SK-N-MC (cell line): ENCODE results near the gene SORBS1.

Experiments
- EZH2 ChIP-seq: fragments of 200-600 bp; sonication (generic); IDR thresholded peaks from one replicate; pipeline ENCODE4 v1.6.1; 2017; ENCODE audit warnings: antibody characterized with exemption
- POLR2AphosphoS5 ChIP-seq: IDR thresholded peaks from 2 replicates; pipeline ENCODE4 v1.6.1; 2012; ENCODE audit warnings: mild to moderate bottlenecking, low read depth, low read length, borderline replicate concordance

GRCh38 chr10:95277201-95277570 is 284.0 kb downstream of the SORBS1 start:
- TF ChIP-seq POLR2AphosphoS5 (no peak), EZH2 (no peak)
